Activated CD4-positive, alpha-beta memory T cell treated with anti-CD3 and anti-CD28 coated beads, Interleukin-2, amount 10 ng/mL, durations not matched to agents 7 days and 5 days (primary cell): ENCODE data around the gene RALGAPA2. TPM values are rescaled to one million over a fixed set of nuclear protein-coding genes. Genes with fewer than 3 reads are reported as not detected.

Source experiments
- CTCF ChIA-PET: fragments of 350-600 bp; sonication (Branson Sonifier 250); formaldehyde crosslinking; loops from one replicate; lab custom pipeline; 2021; ENCODE audit warnings: antibody characterized with exemption, inconsistent platforms; lab: Charles Lee
- POLR2A ChIA-PET: fragments of 350-600 bp; sonication (Branson Sonifier 250); formaldehyde crosslinking; loops from one replicate; lab custom pipeline; 2021; ENCODE audit warnings: antibody characterized with exemption; lab: Charles Lee
- DNase-seq: peaks from one replicate; pipeline ENCODE4 v3.0.0-alpha.2; 2020
- H3K27ac Mint-ChIP-seq: one replicate; pipeline ENCODE4 v1.8.0; 2021; ENCODE audit warnings: mild to moderate bottlenecking, mixed read lengths
- H3K27me3 Mint-ChIP-seq: one replicate; pipeline ENCODE4 v1.8.0; 2021; ENCODE audit warnings: mixed read lengths
- H3K36me3 Mint-ChIP-seq: one replicate; pipeline ENCODE4 v1.8.0; 2021; ENCODE audit warnings: low read depth, mixed read lengths
- H3K4me1 Mint-ChIP-seq: one replicate; pipeline ENCODE4 v1.8.0; 2021; ENCODE audit warnings: mixed read lengths
- H3K4me3 Mint-ChIP-seq: one replicate; pipeline ENCODE4 v1.8.0; 2021; ENCODE audit warnings: mild to moderate bottlenecking, mixed read lengths
- H3K9me3 Mint-ChIP-seq: one replicate; pipeline ENCODE4 v1.8.0; 2021; ENCODE audit warnings: mixed read lengths
- total RNA-seq, 2 experiments: library from RNA; stranded (reverse); gene quantifications; one replicate each; pipeline ENCODE4 v1.2.3, GENCODE V29; 2021

The RALGAPA2 gene
- total RNA-seq, 2 experiments from 2014 or later, result 16.5 to 20.6 TPM

DNA sequence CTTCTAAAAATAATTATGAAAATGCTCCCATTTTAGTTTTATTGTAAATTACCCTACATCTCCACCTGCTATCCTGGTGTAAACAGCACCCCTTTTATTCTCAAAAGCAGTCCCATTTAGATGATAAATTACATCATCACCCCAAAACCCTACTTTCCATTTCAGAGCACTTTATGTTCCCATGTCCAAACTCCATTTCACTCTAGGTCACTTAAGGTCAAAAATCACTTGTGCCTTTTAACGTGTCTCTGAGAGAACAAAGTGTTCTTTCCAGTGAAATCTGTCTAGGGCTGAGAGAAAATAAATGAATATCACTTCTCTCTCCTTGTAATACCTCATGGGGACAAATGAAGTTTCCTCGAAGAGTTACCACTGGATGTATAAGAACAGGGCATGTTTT, 187.2 kb downstream of the RALGAPA2 start:
- H3K27me3 Mint-ChIP-seq, result no peaks in the 10 kb centered on the region
- H3K4me1 Mint-ChIP-seq, result no peaks in the 10 kb centered on the region
- no peak overlapping the region for H3K4me3 Mint-ChIP-seq
- CTCF ChIA-PET, result no interaction called here
- POLR2A ChIA-PET, result no interaction called here
- H3K36me3 Mint-ChIP-seq, result peaks cover 10% of the 10 kb centered on the region
- no peaks in the 10 kb centered on the region for H3K9me3 Mint-ChIP-seq
- H3K27ac Mint-ChIP-seq, result no peak overlapping the region
- no peak for DNase-seq

DNA sequence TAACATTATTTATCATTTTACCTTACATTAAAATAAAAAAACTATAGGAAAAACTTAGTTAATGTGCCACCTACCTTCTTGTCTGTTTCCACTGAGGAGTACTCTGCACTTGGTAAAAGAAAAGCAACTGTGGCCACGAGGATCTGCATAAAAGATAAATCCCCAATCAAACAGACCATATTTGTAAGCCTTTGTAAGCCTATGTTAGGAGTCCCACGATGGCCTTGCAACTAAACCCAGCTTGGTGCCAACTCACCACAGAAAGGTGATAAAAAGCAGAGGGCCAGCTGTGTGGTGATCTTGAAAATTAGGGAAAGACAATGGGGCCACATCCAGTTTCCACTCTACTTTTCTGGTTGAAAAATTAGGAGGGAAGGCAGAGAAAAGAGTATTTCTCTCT, 187.7 kb downstream of the RALGAPA2 start:
- Mint-ChIP-seq H3K27ac (no peak overlapping the region), H3K4me1 (no peaks in the 10 kb centered on the region), H3K27me3 (no peaks in the 10 kb centered on the region), H3K36me3 (peaks cover 12% of the 10 kb centered on the region), H3K9me3 (no peaks in the 10 kb centered on the region), H3K4me3 (no peak overlapping the region)
- CTCF ChIA-PET, result no interaction called here
- POLR2A ChIA-PET, result no interaction called here
- no peak for DNase-seq

DNA sequence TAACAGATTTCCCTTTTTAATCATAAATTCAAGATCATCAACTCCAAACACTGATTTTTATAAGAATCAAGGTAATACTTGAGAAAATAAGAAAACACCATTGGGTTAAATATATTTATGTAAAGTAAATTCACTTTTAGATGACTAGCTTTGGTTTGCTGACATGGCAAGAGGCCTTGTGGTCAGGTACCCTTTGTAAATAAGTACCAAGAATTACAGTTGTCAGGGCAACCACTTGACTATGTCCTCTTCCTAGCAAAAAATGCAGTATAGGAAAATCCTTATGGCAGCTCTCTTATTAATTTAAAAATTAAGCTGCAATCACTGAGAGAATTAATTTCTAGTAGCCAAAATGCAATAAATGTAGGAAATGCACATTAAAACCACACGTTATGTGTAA, 190.7 kb downstream of the RALGAPA2 start:
- DNase-seq, result no peak
- ChIA-PET POLR2A (no interaction called here), CTCF (no interaction called here)
- no peak overlapping the region for H3K27ac Mint-ChIP-seq
- no peak overlapping the region for H3K4me3 Mint-ChIP-seq
- peaks cover 24% of the 10 kb centered on the region for H3K36me3 Mint-ChIP-seq
- no peaks in the 10 kb centered on the region for H3K9me3 Mint-ChIP-seq
- peaks cover 2% of the 10 kb centered on the region for H3K4me1 Mint-ChIP-seq
- no peaks in the 10 kb centered on the region for H3K27me3 Mint-ChIP-seq

DNA sequence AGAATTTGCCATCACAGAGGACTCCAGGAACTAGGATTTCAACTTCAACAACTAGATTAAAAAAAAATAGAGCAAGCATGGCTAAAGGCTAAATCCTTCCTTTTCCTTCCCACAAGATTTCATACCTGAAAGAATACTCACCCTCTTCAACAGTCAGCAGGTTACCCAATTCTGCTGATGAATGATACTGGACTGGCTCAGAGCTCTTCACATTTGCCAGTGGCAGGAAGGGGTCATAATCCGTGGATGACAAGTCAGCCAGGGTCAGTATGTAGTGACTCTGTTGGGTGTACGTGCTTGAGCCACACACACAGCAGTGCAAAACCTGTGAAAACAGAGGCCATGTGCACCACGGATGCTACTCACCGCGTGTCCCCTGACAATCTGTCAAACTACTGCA, 191.7 kb downstream of the RALGAPA2 start:
- Mint-ChIP-seq H3K9me3 (no peaks in the 10 kb centered on the region), H3K4me3 (no peak overlapping the region), H3K36me3 (peaks cover 32% of the 10 kb centered on the region), H3K4me1 (peaks cover 2% of the 10 kb centered on the region), H3K27ac (no peak overlapping the region), H3K27me3 (no peaks in the 10 kb centered on the region)
- DNase-seq, result no peak
- CTCF ChIA-PET, result interaction anchor here (0.6 kb wide), 1 partner anchor 20 kb away, joined by 3 read pairs; no protein-coding TSS in a partner anchor
- POLR2A ChIA-PET, result no interaction called here

DNA sequence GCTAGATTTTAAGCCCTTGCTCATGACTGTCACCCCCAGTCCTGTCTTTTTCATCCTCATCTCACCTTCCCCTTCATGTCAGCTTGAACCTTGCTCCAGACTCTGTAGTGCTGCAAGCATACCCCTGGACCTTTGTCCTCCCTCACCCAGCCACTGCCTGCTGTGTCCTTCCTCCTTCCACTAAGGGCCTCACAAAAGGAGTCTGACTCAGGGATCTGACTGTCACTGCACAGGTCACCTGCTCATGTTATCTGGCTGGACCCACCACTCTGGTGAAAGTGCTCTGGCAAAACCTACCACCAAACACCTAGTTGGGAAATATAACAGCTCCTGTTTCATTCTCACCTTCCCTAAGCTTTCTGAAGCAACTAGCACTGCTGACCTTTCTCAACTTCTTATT, 193.2 kb downstream of the RALGAPA2 start:
- peaks cover 39% of the 10 kb centered on the region for H3K36me3 Mint-ChIP-seq
- no peak overlapping the region for H3K4me3 Mint-ChIP-seq
- POLR2A ChIA-PET, result no interaction called here
- H3K4me1 Mint-ChIP-seq, result peaks cover 2% of the 10 kb centered on the region
- CTCF ChIA-PET, result no interaction called here
- H3K9me3 Mint-ChIP-seq, result peaks cover 6% of the 10 kb centered on the region
- no peak for DNase-seq
- H3K27ac Mint-ChIP-seq, result no peak overlapping the region
- no peaks in the 10 kb centered on the region for H3K27me3 Mint-ChIP-seq

DNA sequence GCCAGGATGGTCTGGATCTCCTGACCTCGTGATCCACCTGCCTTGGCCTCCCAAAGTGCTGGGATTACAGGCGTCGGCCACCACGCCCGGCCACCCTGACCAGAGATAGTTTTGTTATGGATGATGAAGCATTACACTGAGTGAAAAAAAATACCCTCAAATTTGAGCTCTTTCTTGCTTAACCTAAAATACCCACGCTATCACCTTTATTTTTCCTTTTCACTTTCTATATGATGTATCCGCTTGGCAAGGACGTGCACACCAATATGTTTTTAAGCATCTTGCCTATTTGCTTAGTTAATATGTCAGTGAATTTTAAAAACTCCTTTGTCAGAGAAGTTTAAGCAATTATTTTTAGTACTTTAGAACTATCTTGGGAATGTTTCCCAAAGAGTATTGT, 194.2 kb downstream of the RALGAPA2 start:
- ChIA-PET POLR2A (no interaction called here), CTCF (no interaction called here)

DNA sequence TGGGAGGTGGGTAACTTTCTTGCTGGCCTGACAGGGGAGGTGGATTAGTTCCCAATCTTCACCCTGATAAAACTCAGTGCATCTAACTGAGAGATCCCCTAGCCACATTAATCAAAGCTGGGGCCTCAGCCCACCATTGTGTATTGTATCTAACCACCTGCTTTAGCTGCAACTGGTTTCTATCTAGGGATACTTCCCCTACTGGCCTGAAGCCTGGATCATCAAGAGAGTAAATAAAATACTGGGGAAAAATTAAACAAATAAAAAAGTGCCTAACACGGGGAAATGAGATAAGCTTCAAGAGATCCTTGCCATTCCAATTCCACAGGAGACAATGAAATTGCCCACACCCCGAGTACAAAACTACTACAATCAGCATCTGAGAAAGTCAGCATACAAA, 195.1 kb downstream of the RALGAPA2 start:
- H3K36me3 Mint-ChIP-seq, result peaks cover 57% of the 10 kb centered on the region
- H3K4me1 Mint-ChIP-seq, result peaks cover 2% of the 10 kb centered on the region
- DNase-seq, result no peak
- no peak overlapping the region for H3K4me3 Mint-ChIP-seq
- CTCF ChIA-PET, result no interaction called here
- H3K27me3 Mint-ChIP-seq, result no peaks in the 10 kb centered on the region
- H3K9me3 Mint-ChIP-seq, result peaks cover 11% of the 10 kb centered on the region
- POLR2A ChIA-PET, result no interaction called here
- no peak overlapping the region for H3K27ac Mint-ChIP-seq

More for the DNA sequence above, 194.2 kb downstream of the RALGAPA2 start:
- Mint-ChIP-seq H3K36me3 (peaks cover 47% of the 10 kb centered on the region), H3K4me3 (no peak overlapping the region), H3K9me3 (peaks cover 11% of the 10 kb centered on the region), H3K27me3 (no peaks in the 10 kb centered on the region), H3K4me1 (peaks cover 2% of the 10 kb centered on the region), H3K27ac (no peak overlapping the region)
- no peak for DNase-seq

DNA sequence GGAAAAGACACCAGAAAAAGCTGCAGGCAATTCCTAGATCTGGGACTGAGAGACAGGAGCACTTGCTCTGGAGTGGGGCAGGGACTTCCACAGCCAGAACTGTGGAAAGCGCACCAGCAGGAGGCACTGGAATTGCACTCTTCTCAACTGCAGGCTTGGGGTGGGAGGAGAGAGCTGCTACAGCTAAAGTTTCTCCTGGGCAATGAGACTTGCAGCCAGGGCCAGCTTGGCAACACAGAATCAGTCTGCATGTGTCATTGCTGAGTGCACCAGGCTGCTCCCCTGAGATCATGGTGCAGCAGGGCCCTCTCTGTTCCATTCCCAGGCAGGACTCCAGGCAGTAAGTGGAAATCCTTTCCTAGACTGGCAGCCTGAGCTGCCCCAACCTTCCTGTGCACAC, 198.7 kb downstream of the RALGAPA2 start:
- CTCF ChIA-PET, result no interaction called here
- Mint-ChIP-seq H3K4me3 (no peak overlapping the region), H3K36me3 (peaks cover 58% of the 10 kb centered on the region), H3K4me1 (no peaks in the 10 kb centered on the region), H3K27me3 (no peaks in the 10 kb centered on the region), H3K9me3 (peaks cover 11% of the 10 kb centered on the region), H3K27ac (no peak overlapping the region)
- POLR2A ChIA-PET, result no interaction called here
- no peak for DNase-seq

DNA sequence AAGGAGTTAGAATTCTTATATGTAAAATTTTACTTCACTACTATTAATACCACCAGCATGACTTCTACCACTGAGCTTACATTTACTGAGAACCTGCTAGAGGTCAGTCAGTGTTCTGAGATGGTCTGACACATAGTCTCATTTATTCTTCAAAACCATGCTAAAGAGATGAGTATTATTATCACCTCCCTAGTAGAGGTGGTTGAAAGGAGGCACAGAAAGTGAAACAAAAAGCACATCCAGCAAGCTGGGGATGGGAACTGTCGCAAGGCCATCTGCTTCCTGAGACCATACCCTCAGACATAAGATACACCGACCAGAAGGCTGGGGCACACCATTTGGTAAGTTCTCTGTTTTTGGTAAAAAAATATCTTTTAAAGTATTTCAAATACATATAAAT, 206.9 kb downstream of the RALGAPA2 start:
- CTCF ChIA-PET, result no interaction called here
- H3K4me3 Mint-ChIP-seq, result no peak overlapping the region
- no peak for DNase-seq
- H3K4me1 Mint-ChIP-seq, result peaks cover 20% of the 10 kb centered on the region
- no peak overlapping the region for H3K27ac Mint-ChIP-seq
- POLR2A ChIA-PET, result no interaction called here
- H3K9me3 Mint-ChIP-seq, result no peaks in the 10 kb centered on the region
- H3K36me3 Mint-ChIP-seq, result peaks cover 39% of the 10 kb centered on the region
- no peaks in the 10 kb centered on the region for H3K27me3 Mint-ChIP-seq

DNA sequence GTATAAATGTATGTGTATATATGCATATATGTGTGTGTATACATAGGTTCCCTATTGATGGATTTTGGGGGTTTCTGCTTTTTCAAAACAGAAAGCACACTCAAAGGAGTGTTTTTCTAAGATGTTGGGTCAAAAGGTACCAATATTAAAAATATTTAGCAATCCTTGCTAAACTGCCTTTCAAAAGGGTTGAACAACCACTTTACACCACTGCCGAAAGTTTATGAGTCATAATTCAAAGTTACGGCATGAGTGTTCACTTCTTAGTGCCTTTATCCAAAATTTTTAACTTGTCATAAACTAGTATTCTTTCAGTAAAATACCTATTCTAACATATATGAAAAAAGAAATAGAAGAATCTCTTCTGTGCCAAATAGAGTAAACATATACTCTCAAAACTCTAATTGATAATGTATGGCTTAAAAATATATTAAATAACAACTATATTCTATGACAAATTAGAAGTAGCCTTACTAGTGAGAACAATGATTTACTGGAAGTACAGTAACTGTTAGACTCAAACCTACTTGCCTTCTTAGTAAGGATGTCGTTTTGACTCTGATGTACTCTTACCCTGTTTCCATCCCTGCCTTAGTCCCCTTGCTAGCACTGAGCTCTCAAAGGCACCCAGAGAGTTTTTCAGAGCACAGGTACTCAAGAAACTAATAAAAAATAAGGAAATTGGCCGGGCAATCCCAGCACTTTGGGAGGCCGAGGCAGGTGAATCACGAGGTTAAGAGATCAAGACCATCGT, 208.5 kb downstream of the RALGAPA2 start:
- ChIA-PET CTCF (no interaction called here), POLR2A (no interaction called here)
- Mint-ChIP-seq H3K27me3 (no peaks in the 10 kb centered on the region), H3K4me3 (no peak overlapping the region), H3K9me3 (no peaks in the 10 kb centered on the region), H3K4me1 (peaks cover 20% of the 10 kb centered on the region), H3K36me3 (peaks cover 35% of the 10 kb centered on the region), H3K27ac (no peak overlapping the region)
- no peak for DNase-seq

DNA sequence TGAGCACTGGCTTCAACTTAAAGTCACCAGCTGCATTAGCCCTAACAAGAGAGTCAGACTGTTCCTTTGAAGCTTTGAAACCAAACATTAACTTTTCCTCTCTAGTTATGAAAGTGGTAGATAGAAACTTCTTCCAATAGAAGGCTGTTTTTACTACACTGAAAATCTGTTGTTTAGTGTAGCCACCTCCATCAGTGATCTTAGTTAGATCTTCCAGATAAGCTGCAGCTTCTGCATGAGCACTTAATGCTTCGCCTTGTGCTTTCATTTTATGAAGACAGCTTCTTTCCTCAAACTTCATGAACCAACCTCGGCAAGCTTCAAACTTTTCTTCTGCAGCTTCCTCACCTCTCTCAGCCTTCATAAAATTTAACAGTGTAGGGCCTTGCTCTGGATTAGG, 211.3 kb downstream of the RALGAPA2 start:
- POLR2A ChIA-PET, result no interaction called here
- no peaks in the 10 kb centered on the region for H3K27me3 Mint-ChIP-seq
- H3K36me3 Mint-ChIP-seq, result peaks cover 46% of the 10 kb centered on the region
- H3K4me1 Mint-ChIP-seq, result peaks cover 38% of the 10 kb centered on the region
- no peak for DNase-seq
- no peak overlapping the region for H3K4me3 Mint-ChIP-seq
- CTCF ChIA-PET, result interaction anchor here (0.9 kb wide), 1 partner anchor 19 kb away, joined by 3 read pairs; no protein-coding TSS in a partner anchor
- no peak overlapping the region for H3K27ac Mint-ChIP-seq
- H3K9me3 Mint-ChIP-seq, result no peaks in the 10 kb centered on the region

DNA sequence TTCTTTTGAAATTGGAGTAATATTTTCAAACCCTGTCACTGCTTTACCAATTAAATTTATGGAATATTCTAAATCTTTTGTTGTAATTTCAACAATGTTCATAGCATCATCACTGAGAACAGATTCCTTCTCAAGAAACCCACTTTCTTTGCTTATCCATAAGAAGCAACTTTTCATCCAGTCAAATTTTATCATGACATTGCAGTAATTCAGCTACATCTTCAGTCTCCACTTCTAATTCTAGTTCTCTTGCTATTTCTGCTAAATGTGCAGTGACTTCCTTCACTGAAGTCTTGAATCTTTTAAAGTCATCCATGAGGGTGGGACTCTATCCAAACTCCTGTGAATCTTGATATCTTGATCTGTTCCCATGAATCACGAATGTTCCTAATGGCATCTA, 212.1 kb downstream of the RALGAPA2 start:
- no peak overlapping the region for H3K27ac Mint-ChIP-seq
- H3K9me3 Mint-ChIP-seq, result no peaks in the 10 kb centered on the region
- H3K4me1 Mint-ChIP-seq, result peaks cover 37% of the 10 kb centered on the region
- POLR2A ChIA-PET, result no interaction called here
- peaks cover 46% of the 10 kb centered on the region for H3K36me3 Mint-ChIP-seq
- CTCF ChIA-PET, result no interaction called here
- H3K4me3 Mint-ChIP-seq, result no peak overlapping the region
- H3K27me3 Mint-ChIP-seq, result no peaks in the 10 kb centered on the region
- no peak for DNase-seq

DNA sequence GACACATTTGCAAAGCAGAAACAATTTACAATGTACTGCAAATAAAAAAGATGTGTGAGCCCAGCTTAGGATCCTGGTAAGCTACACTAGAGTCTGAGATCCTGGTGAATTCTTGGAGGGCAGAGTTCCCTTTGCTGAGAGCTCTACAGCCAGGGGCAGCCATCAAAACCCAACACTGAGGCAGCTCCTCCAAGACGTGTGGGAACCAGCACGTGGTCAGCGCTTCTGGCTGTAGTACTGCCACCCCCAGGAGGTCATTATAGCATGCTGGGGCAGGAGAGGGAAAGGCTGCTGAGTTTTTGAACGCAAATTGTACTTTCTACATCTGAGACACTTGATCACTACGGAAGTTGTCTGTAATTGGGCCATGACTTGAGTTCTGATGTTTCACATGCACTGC, 213.0 kb downstream of the RALGAPA2 start:
- H3K27ac Mint-ChIP-seq, result no peak overlapping the region
- H3K9me3 Mint-ChIP-seq, result no peaks in the 10 kb centered on the region
- no peak overlapping the region for H3K4me3 Mint-ChIP-seq
- peaks cover 35% of the 10 kb centered on the region for H3K4me1 Mint-ChIP-seq
- DNase-seq, result no peak
- H3K27me3 Mint-ChIP-seq, result no peaks in the 10 kb centered on the region
- POLR2A ChIA-PET, result no interaction called here
- peaks cover 40% of the 10 kb centered on the region for H3K36me3 Mint-ChIP-seq
- CTCF ChIA-PET, result interaction anchor here (0.9 kb wide), 1 partner anchor 13 kb away, joined by 3 read pairs; no protein-coding TSS in a partner anchor
